Measurements from ENCODE around the gene TCF12.

The TCF12 gene

GRCh38 chr15:57309856-57310760 is 391.7 kb downstream of the TCF12 start:
- Histone ChIP-seq H3K27ac (ENCODE audit: low read depth, low read length, poor library complexity, severe bottlenecking) (no peak overlapping the region), H3F3A (ENCODE audit: insufficient read depth, low read length) (no peaks in the 10 kb centered on the region), H3K4me3 (ENCODE audit: low read depth, low read length, poor library complexity, severe bottlenecking) (no peak overlapping the region), H2AFZ (ENCODE audit: low read length) (no peak overlapping the region), H3K27me3 (ENCODE audit: insufficient read depth, low read length) (no peaks in the 10 kb centered on the region), H3K4me2 (ENCODE audit: low read length) (no peak overlapping the region), H3K9ac (ENCODE audit: low read length) (no peak overlapping the region), H3K79me2 (ENCODE audit: insufficient read depth, low read length) (peaks cover 2% of the 10 kb centered on the region; the same call in 1 of the 2 replicates), H3K4me1 (ENCODE audit: insufficient read depth, low read length, severe bottlenecking) (peaks cover 20% of the 10 kb centered on the region), H3K9me3 (ENCODE audit: low read length) (no peaks in the 10 kb centered on the region), H3K36me3 (ENCODE audit: insufficient read depth, low read length) (peaks cover 23% of the 10 kb centered on the region), H3K9me2 (ENCODE audit: low read depth, low read length) (no peaks in the 10 kb centered on the region), H4K20me1 (ENCODE audit: insufficient read depth, low read length) (no peaks in the 10 kb centered on the region)
- TF ChIP-seq EZH2 (IDR thresholded peaks at IDR 0.05; ENCODE audit: borderline replicate concordance, low read length) (no peak), CTCF (IDR thresholded peaks at IDR 0.05; ENCODE audit: low read length) (no peak)

- Histone ChIP-seq H2AFZ (ENCODE audit: low read length) (no peak overlapping the region), H4K20me1 (ENCODE audit: insufficient read depth, low read length) (no peaks in the 10 kb centered on the region), H3K9me2 (ENCODE audit: low read depth, low read length) (no peaks in the 10 kb centered on the region), H3K36me3 (ENCODE audit: insufficient read depth, low read length) (peaks cover 23% of the 10 kb centered on the region), H3K4me3 (ENCODE audit: low read depth, low read length, poor library complexity, severe bottlenecking) (no peak overlapping the region), H3K27me3 (ENCODE audit: insufficient read depth, low read length) (no peaks in the 10 kb centered on the region), H3K4me1 (ENCODE audit: insufficient read depth, low read length, severe bottlenecking) (peaks cover 12% of the 10 kb centered on the region), H3K9me3 (ENCODE audit: low read length) (no peaks in the 10 kb centered on the region), H3K4me2 (ENCODE audit: low read length) (no peak overlapping the region), H3K9ac (ENCODE audit: low read length) (no peak overlapping the region), H3K27ac (ENCODE audit: low read depth, low read length, poor library complexity, severe bottlenecking) (no peak overlapping the region), H3K79me2 (ENCODE audit: insufficient read depth, low read length) (no peaks in the 10 kb centered on the region), H3F3A (ENCODE audit: insufficient read depth, low read length) (no peaks in the 10 kb centered on the region)
- no peak for TF ChIP-seq EZH2 (IDR thresholded peaks at IDR 0.05; ENCODE audit: borderline replicate concordance, low read length)
- no peak for TF ChIP-seq CTCF (IDR thresholded peaks at IDR 0.05; ENCODE audit: low read length)
These were observed 392.4 kb downstream of the TCF12 start for GRCh38 chr15:57310876-57311275.

- Histone ChIP-seq H3K4me3 (ENCODE audit: low read depth, low read length, poor library complexity, severe bottlenecking) (no peak overlapping the region), H3K4me2 (ENCODE audit: low read length) (no peak overlapping the region), H3K4me1 (ENCODE audit: insufficient read depth, low read length, severe bottlenecking) (peaks cover 3% of the 10 kb centered on the region), H4K20me1 (ENCODE audit: insufficient read depth, low read length) (no peaks in the 10 kb centered on the region), H3K79me2 (ENCODE audit: insufficient read depth, low read length) (no peaks in the 10 kb centered on the region), H3K9me2 (ENCODE audit: low read depth, low read length) (no peaks in the 10 kb centered on the region), H3F3A (ENCODE audit: insufficient read depth, low read length) (no peaks in the 10 kb centered on the region), H3K27ac (ENCODE audit: low read depth, low read length, poor library complexity, severe bottlenecking) (no peak overlapping the region), H3K9ac (ENCODE audit: low read length) (no peak overlapping the region), H3K9me3 (ENCODE audit: low read length) (no peaks in the 10 kb centered on the region), H2AFZ (ENCODE audit: low read length) (no peak overlapping the region), H3K27me3 (ENCODE audit: insufficient read depth, low read length) (no peaks in the 10 kb centered on the region), H3K36me3 (ENCODE audit: insufficient read depth, low read length) (peaks cover 20% of the 10 kb centered on the region)
- TF ChIP-seq CTCF (IDR thresholded peaks at IDR 0.05; ENCODE audit: low read length) (no peak), EZH2 (IDR thresholded peaks at IDR 0.05; ENCODE audit: borderline replicate concordance, low read length) (no peak)
These were observed 393.5 kb downstream of the TCF12 start for GRCh38 chr15:57312006-57312317.
